Epithelial cell of proximal tubule (primary cell): Measurements from ENCODE around the gene RBM33. TPM values are rescaled to one million over a fixed set of nuclear protein-coding genes. Genes with fewer than 3 reads are reported as not detected.

Experiments
- DNase-seq: peaks from one replicate; pipeline ENCODE4 v3.0.0-alpha.2; 2011; ENCODE audit warnings: low read depth
- H3K4me3 ChIP-seq: 2 replicates; pipeline ENCODE4 v1.5.1; 2011; ENCODE audit warnings: low read depth, mild to moderate bottlenecking, low read length
- CTCF ChIP-seq: conservative IDR thresholded peaks from 2 replicates; pipeline ENCODE4 v1.5.1; 2012; ENCODE audit warnings: low read depth, mild to moderate bottlenecking, low read length
- total RNA-seq: library from RNA; depleted of rRNA; stranded (reverse); fragments of >200 nt; gene quantifications from 2 replicates; pipeline ENCODE4 v1.2.3, GENCODE V29; 2015

Gene RBM33
- total RNA-seq, 1 donor from 2014 or later = 18.0 TPM

DNA sequence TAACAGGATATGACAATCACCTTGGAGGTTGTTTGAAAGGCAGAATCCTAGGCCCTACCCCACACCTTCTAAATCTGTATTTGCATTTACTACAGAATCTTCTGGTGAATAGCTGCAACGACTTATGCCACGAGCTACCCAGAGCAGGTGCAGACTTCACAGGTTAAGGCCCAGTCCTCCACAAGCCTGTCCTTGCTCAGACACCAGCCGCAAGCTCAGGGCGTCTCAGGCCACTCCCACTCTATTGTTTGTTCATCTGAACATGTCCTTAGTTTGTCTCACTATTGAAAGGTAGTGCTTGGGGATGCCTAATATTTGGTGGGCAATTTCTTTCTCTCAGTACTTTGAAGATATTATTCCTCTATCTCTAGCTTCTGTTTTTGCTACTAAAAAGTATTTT lies 18.9 kb upstream of the RBM33 start:
- no peak for TF ChIP-seq CTCF
- H3K4me3 ChIP-seq = no peak overlapping the region
- DNase-seq = no peak

GRCh38 chr7:155629171-155629570 lies 15.3 kb upstream of the RBM33 start:
- DNase-seq = no peak
- TF ChIP-seq CTCF = no peak
- H3K4me3 ChIP-seq = no peak overlapping the region

DNA sequence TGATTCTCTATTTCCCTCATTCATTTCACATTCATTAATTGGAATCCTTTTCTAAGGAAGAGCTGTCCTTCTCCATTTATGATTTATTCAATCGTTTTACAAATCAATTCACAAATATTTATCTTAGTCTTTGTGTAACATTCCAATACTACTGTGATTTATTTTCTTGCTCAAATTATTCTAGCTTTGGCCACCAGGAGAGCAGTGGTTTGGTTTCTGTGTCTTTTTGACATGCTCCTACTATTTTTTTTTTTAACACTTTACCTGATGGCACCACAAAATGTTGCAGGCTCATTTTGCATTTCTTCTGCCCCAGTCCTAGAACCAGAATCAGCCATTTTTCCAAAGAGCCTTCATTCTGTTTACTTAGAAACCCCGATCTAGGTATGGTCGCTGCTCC lies 13.3 kb upstream of the RBM33 start:
- H3K4me3 ChIP-seq = no peak overlapping the region
- TF ChIP-seq CTCF = no peak
- no peak for DNase-seq

- no peak for DNase-seq
- TF ChIP-seq CTCF = no peak
- H3K4me3 ChIP-seq = no peak overlapping the region
These were observed 8.6 kb upstream of the RBM33 start for GRCh38 chr7:155635817-155636216.

DNA sequence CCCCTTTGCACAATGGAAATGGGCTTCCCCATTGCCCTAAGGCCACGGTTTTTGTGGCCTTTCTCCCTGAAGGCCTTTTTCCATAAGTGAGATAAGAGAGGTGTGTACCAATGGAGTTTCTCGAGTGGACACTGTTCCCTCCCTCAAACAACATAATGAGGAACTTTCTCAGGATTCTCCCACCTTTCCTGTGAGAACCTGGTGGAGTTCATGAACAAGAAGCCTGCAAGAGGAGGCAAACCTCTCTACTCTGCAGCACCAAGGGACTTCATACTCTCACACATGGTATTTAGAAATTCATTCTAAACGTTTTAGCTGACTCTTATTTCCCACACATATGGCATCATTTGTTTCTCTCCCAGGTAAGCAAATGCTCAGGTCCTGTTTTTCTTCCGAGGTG lies 7.3 kb upstream of the RBM33 start:
- no peak for DNase-seq
- no peak overlapping the region for H3K4me3 ChIP-seq
- TF ChIP-seq CTCF = no peak

- no peak for TF ChIP-seq CTCF
- no peak overlapping the region for H3K4me3 ChIP-seq
These were observed 6.1 kb upstream of the RBM33 start for GRCh38 chr7:155638366-155638765.

DNA sequence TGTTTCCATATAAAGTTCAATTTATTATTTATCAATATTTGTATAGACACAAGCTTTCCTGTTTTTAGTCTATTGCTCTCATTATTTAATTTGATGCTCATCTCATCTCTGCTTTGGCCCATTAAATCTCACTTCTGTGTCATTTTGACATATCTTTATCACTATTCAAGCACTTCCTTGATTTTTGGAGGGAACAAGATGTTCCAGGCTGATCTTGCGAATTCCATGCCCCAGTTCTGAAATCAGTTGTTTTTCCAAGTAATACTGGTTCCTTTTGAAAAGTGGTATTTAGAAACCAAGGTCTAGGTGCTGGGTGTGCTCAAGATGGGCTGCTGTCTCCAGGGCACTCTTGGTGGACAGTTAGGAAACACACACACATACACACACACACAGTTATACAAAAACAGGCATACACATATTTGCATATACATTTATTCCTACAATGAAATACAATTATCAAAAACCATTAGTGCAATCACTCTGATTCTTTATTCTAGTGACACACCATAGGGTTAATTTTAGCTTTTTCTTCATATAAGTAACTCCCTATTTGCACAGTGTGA lies 4.4 kb upstream of the RBM33 start:
- no peak overlapping the region for H3K4me3 ChIP-seq
- no peak for TF ChIP-seq CTCF
- DNase-seq = no peak

More at GRCh38 chr7:155638366-155638765, 6.1 kb upstream of the RBM33 start:
- no peak for DNase-seq
